H9 (cell line): ENCODE results near the gene PAGR1. TPM values are rescaled to one million over a fixed set of nuclear protein-coding genes. Genes with fewer than 3 reads are reported as not detected.

Experiments
- DNase-seq: peaks from one replicate; pipeline ENCODE4 v3.0.0-alpha.2; 2017
- H2AFZ ChIP-seq: one replicate; pipeline ENCODE4 v1.6.1; 2013; ENCODE audit warnings: mild to moderate bottlenecking, low read length, control low read depth, moderate library complexity
- H2AK5ac ChIP-seq: 2 replicates; pipeline ENCODE4 v1.6.1; 2013; ENCODE audit warnings: low read length, control low read depth, mixed read lengths; ENCODE audit not compliant: insufficient read length
- H2BK120ac ChIP-seq: one replicate; pipeline ENCODE4 v1.6.1; 2013; ENCODE audit warnings: low read depth, mild to moderate bottlenecking, low read length, control low read depth, inconsistent platforms; ENCODE audit not compliant: poor library complexity, severe bottlenecking
- H2BK12ac ChIP-seq: 2 replicates; pipeline ENCODE4 v1.6.1; 2013; ENCODE audit warnings: low read length, control low read depth, mixed read lengths, low read depth; ENCODE audit not compliant: insufficient read length
- H2BK15ac ChIP-seq: 2 replicates; pipeline ENCODE4 v1.6.1; 2013; ENCODE audit warnings: low read depth, low read length, control low read depth
- H2BK20ac ChIP-seq: one replicate; pipeline ENCODE4 v1.6.1; 2013; ENCODE audit warnings: low read depth, mild to moderate bottlenecking, low read length, control low read depth, inconsistent platforms; ENCODE audit not compliant: poor library complexity, severe bottlenecking
- H2BK5ac ChIP-seq: 2 replicates; pipeline ENCODE4 v1.6.1; 2013; ENCODE audit warnings: low read length, control low read depth, mixed read lengths; ENCODE audit not compliant: insufficient read length
- H3K14ac ChIP-seq: 2 replicates; pipeline ENCODE4 v1.6.1; 2013; ENCODE audit warnings: low read length, control low read depth; ENCODE audit not compliant: insufficient read depth
- H3K18ac ChIP-seq: 2 replicates; pipeline ENCODE4 v1.6.1; 2013; ENCODE audit warnings: low read depth, mild to moderate bottlenecking, mixed read lengths, low read length, control low read depth; ENCODE audit not compliant: insufficient read length
- H3K23ac ChIP-seq: 2 replicates; pipeline ENCODE4 v1.6.1; 2013; ENCODE audit warnings: low read length, control low read depth, mixed read lengths, low read depth; ENCODE audit not compliant: insufficient read length
- H3K23me2 ChIP-seq: 2 replicates; pipeline ENCODE4 v1.6.1; 2013; ENCODE audit warnings: low read depth, mild to moderate bottlenecking, mixed read lengths, low read length, control low read depth; ENCODE audit not compliant: insufficient read length, poor library complexity, severe bottlenecking
- H3K27ac ChIP-seq: 2 replicates; pipeline ENCODE4 v1.5.1; 2013; ENCODE audit warnings: low read length, control low read depth, mixed read lengths, low read depth; ENCODE audit not compliant: insufficient read length
- H3K27me3 ChIP-seq: 2 replicates; pipeline ENCODE4 v1.6.1; 2013; ENCODE audit warnings: low read length, control low read depth, inconsistent platforms; ENCODE audit not compliant: insufficient read depth
- H3K4ac ChIP-seq: 2 replicates; pipeline ENCODE4 v1.6.1; 2013; ENCODE audit warnings: low read depth, mild to moderate bottlenecking, control low read depth, inconsistent platforms, low read length, moderate library complexity
- H3K4me1 ChIP-seq: 2 replicates; pipeline ENCODE4 v1.6.1; 2013; ENCODE audit warnings: low read length, control low read depth, inconsistent platforms; ENCODE audit not compliant: insufficient read depth
- H3K4me2 ChIP-seq: 2 replicates; pipeline ENCODE4 v1.6.1; 2013; ENCODE audit warnings: low read length, control low read depth, mixed read lengths; ENCODE audit not compliant: insufficient read length, insufficient read depth
- H3K56ac ChIP-seq: 2 replicates; pipeline ENCODE4 v1.6.1; 2013; ENCODE audit warnings: low read depth, mild to moderate bottlenecking, mixed read lengths, low read length, control low read depth; ENCODE audit not compliant: insufficient read length
- H3K79me1 ChIP-seq: 2 replicates; pipeline ENCODE4 v1.6.1; 2013; ENCODE audit warnings: low read depth, mild to moderate bottlenecking, moderate library complexity, low read length, control low read depth, inconsistent platforms; ENCODE audit not compliant: insufficient read depth, poor library complexity, severe bottlenecking
- H3K79me2 ChIP-seq: 2 replicates; pipeline ENCODE4 v1.6.1; 2013; ENCODE audit warnings: low read length, control low read depth, inconsistent platforms; ENCODE audit not compliant: insufficient read depth
- H3K9ac ChIP-seq: 2 replicates; pipeline ENCODE4 v1.6.1; 2013; ENCODE audit warnings: low read length, control low read depth, mixed read lengths; ENCODE audit not compliant: insufficient read length; ENCODE audit errors: extremely low read depth
- H3K9me3 ChIP-seq: one replicate; pipeline ENCODE4 v1.6.1; 2013; ENCODE audit warnings: low read depth, low read length, inconsistent platforms; ENCODE audit not compliant: control insufficient read depth
- H3T11ph ChIP-seq: one replicate; pipeline ENCODE4 v1.6.1; 2013; ENCODE audit warnings: mild to moderate bottlenecking, low read length, control low read depth, inconsistent platforms
- H4K20me1 ChIP-seq: one replicate; pipeline ENCODE4 v1.6.1; 2013; ENCODE audit not compliant: control insufficient read depth, insufficient read length, insufficient read depth
- H4K5ac ChIP-seq: 2 replicates; pipeline ENCODE4 v1.6.1; 2013; ENCODE audit warnings: low read depth, mild to moderate bottlenecking, mixed read lengths, low read length, control low read depth; ENCODE audit not compliant: insufficient read length
- H4K8ac ChIP-seq: replicated peaks from 2 replicates; pipeline ENCODE4 v1.6.1; 2013; ENCODE audit warnings: low read length, control low read depth, mixed read lengths, low read depth; ENCODE audit not compliant: insufficient read length
- H4K91ac ChIP-seq: 2 replicates; pipeline ENCODE4 v1.6.1; 2013; ENCODE audit warnings: low read depth, mild to moderate bottlenecking, moderate library complexity, mixed read lengths, low read length, control low read depth; ENCODE audit not compliant: insufficient read length
- H3K27ac Mint-ChIP-seq, 3 experiments: 2 replicates in 2 of 3; 3 replicates in 1 of 3; pipeline ENCODE4 v1.8.0; 2020 to 2021; ENCODE audit warnings: mixed read lengths in 3 of 3, mild to moderate bottlenecking in 1 of 3, moderate library complexity in 1 of 3
- H3K27me3 Mint-ChIP-seq: 2 replicates; pipeline ENCODE4 v1.8.0; 2021; ENCODE audit warnings: low read depth, mild to moderate bottlenecking, moderate library complexity, mixed read lengths
- H3K36me3 Mint-ChIP-seq, 3 experiments: 2 replicates in 2 of 3; 3 replicates in 1 of 3; pipeline ENCODE4 v1.8.0; 2020 to 2021; ENCODE audit warnings: low read depth in 3 of 3, mixed read lengths in 3 of 3; ENCODE audit not compliant: insufficient read depth in 1 of 3
- H3K4me1 Mint-ChIP-seq, 2 experiments: 2 replicates each; pipeline ENCODE4 v1.8.0; 2020; ENCODE audit warnings: mixed read lengths in 2 of 2
- H3K4me3 Mint-ChIP-seq, 2 experiments: 2 replicates in 1 of 2; 3 replicates in 1 of 2; pipeline ENCODE4 v1.8.0; 2020 to 2021; ENCODE audit warnings: mild to moderate bottlenecking in 2 of 2, mixed read lengths in 2 of 2, moderate library complexity in 1 of 2
- H3K9me3 Mint-ChIP-seq, 2 experiments: 2 replicates in 1 of 2; 3 replicates in 1 of 2; pipeline ENCODE4 v1.8.0; 2020; ENCODE audit warnings: mild to moderate bottlenecking in 2 of 2, mixed read lengths in 2 of 2, moderate library complexity in 1 of 2
- WGBS: extraction: QIAGEN DNeasy Blood & Tissue Kit; methylation state at CpG from one replicate; pipeline ENCODE4 v1.1.7; 2013; ENCODE audit warnings: missing lambda C conversion rate, low lambda C conversion rate, mixed read lengths; ENCODE audit not compliant: insufficient read length; ENCODE audit errors: extremely low coverage; 5-methylcytosine and 5-hydroxymethylcytosine counted together
- total RNA-seq: library from RNA; stranded (reverse); gene quantifications from 2 replicates; pipeline ENCODE4 v1.2.1, GENCODE V29; 2021
- TF ChIP-seq, protein P1 (sequence below): fragments of 200-600 bp; sonication (generic); conservative IDR thresholded peaks from 3 replicates; pipeline ENCODE4 v1.8.0; 2021; ENCODE audit warnings: antibody characterized with exemption, mild to moderate bottlenecking

The PAGR1 gene
- total RNA-seq, 1 experiment from 2014 or later: 65.3 TPM

DNA sequence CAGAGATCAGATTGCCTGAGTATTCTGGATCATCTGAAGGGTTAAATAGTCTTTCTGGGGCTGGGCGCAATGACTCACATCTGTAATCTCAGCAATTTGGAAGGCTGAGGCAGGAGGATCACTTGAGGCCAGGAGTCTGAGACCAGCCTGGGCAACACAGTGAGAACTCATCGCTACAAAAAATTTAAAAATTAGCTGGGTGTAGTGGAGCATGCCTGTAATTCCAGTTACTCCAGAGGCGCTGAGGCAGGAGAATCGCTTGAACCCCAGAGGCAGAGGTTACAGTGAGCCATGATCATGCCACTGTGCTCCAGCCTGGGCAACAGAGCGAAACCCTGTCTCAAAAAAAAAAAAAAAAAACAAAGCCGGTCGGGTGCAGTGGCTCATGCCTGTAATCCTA, 20.0 kb downstream of the PAGR1 start:
- Histone ChIP-seq H3K18ac (no peak overlapping the region), H3K4ac (no peak overlapping the region), H2BK12ac (no peak overlapping the region), H2BK15ac (no peak overlapping the region), H3K9me3 (no peaks in the 10 kb centered on the region), H2BK120ac (no peak overlapping the region), H3K79me1 (no peaks in the 10 kb centered on the region), H3K56ac (no peak overlapping the region), H3K4me2 (no peak overlapping the region), H3T11ph (no peak overlapping the region), H2AK5ac (no peak overlapping the region), H3K9ac (no peak overlapping the region), H4K20me1 (no peaks in the 10 kb centered on the region), H4K8ac (no peak overlapping the region), H3K23me2 (peaks cover 4% of the 10 kb centered on the region), H2AFZ (no peak overlapping the region), H3K14ac (no peak overlapping the region), H3K27ac (no peak overlapping the region), H2BK20ac (no peak overlapping the region), H3K23ac (no peak overlapping the region), H3K4me1 (peaks cover 2% of the 10 kb centered on the region; the same call in 1 of the 2 replicates), H2BK5ac (no peak overlapping the region), H4K91ac (no peak overlapping the region), H4K5ac (no peak overlapping the region), H3K27me3 (no peaks in the 10 kb centered on the region), H3K79me2 (no peaks in the 10 kb centered on the region)
- Mint-ChIP-seq H3K27ac (no peak overlapping the region), H3K4me1 (no peaks in the 10 kb centered on the region), H3K9me3 (no peaks in the 10 kb centered on the region), H3K4me3 (no peak overlapping the region; a peak in 1 of 5 replicates), H3K27me3 (no peaks in the 10 kb centered on the region), H3K36me3 (no peaks in the 10 kb centered on the region)
- WGBS: no CpG with 5 or more reads among the region's 7 CpGs
- TF ChIP-seq, protein P1, sequence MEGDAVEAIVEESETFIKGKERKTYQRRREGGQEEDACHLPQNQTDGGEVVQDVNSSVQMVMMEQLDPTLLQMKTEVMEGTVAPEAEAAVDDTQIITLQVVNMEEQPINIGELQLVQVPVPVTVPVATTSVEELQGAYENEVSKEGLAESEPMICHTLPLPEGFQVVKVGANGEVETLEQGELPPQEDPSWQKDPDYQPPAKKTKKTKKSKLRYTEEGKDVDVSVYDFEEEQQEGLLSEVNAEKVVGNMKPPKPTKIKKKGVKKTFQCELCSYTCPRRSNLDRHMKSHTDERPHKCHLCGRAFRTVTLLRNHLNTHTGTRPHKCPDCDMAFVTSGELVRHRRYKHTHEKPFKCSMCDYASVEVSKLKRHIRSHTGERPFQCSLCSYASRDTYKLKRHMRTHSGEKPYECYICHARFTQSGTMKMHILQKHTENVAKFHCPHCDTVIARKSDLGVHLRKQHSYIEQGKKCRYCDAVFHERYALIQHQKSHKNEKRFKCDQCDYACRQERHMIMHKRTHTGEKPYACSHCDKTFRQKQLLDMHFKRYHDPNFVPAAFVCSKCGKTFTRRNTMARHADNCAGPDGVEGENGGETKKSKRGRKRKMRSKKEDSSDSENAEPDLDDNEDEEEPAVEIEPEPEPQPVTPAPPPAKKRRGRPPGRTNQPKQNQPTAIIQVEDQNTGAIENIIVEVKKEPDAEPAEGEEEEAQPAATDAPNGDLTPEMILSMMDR: no peak
- no peak for DNase-seq
